Thoracic aorta (tissue), 2 donors: ENCODE results near the gene PPM1H. TPM values are rescaled to one million over a fixed set of nuclear protein-coding genes. Genes with fewer than 3 reads are reported as not detected.

ENCODE experiments used
- ATAC-seq: fragments of 150-250 bp; one replicate; pipeline ENCODE4 v1.8.0; 2017; ENCODE audit warnings: low read depth; ENCODE audit not compliant: insufficient number of reproducible peaks, low FRiP score
- DNase-seq: peaks from one replicate; pipeline ENCODE4 v3.0.0-alpha.2; 2020; ENCODE audit warnings: low spot score
- H3K27ac ChIP-seq, 2 donors: fragments of 200-600 bp; sonication (generic); 1 replicate in 1 of 2; 2 replicates in 1 of 2; pipeline ENCODE4 v1.5.1; 2016; ENCODE audit warnings: mild to moderate bottlenecking in 2 of 2, moderate library complexity in 2 of 2
- H3K27me3 ChIP-seq: fragments of 200-600 bp; sonication (generic); replicated peaks from 2 replicates; pipeline ENCODE4 v1.6.0; 2016; ENCODE audit warnings: mild to moderate bottlenecking; ENCODE audit not compliant: insufficient read depth
- H3K36me3 ChIP-seq: fragments of 200-600 bp; sonication (generic); one replicate; pipeline ENCODE4 v1.5.1; 2016
- H3K4me1 ChIP-seq, 2 donors: fragments of 200-600 bp; sonication (generic); 1 replicate in 1 of 2; 2 replicates in 1 of 2; pipeline versions ENCODE4 v1.5.1 to v1.6.0; 2016; ENCODE audit warnings: low read depth in 2 of 2, mild to moderate bottlenecking in 1 of 2; ENCODE audit not compliant: control insufficient read depth in 1 of 2
- H3K4me3 ChIP-seq: fragments of 200-600 bp; sonication (generic); 2 replicates; pipeline ENCODE4 v1.5.1; 2016; ENCODE audit warnings: mild to moderate bottlenecking
- H3K9me3 ChIP-seq: fragments of 200-600 bp; sonication (generic); 2 replicates; pipeline ENCODE4 v1.5.1; 2016
- CTCF ChIP-seq: fragments of 200-600 bp; sonication (generic); IDR thresholded peaks from one replicate; pipeline ENCODE4 v1.5.1; 2019; ENCODE audit warnings: antibody characterized with exemption
- total RNA-seq, 2 donors: library from RNA; depleted of rRNA; stranded (reverse); fragments of >200 nt; gene quantifications; one replicate each; pipeline versions ENCODE4 v1.1.0 to v1.2.3, GENCODE V29; 2016

PPM1H gene
- total RNA-seq, 2 donors from 2014 or later, result 9.1 to 10.3 TPM

DNA sequence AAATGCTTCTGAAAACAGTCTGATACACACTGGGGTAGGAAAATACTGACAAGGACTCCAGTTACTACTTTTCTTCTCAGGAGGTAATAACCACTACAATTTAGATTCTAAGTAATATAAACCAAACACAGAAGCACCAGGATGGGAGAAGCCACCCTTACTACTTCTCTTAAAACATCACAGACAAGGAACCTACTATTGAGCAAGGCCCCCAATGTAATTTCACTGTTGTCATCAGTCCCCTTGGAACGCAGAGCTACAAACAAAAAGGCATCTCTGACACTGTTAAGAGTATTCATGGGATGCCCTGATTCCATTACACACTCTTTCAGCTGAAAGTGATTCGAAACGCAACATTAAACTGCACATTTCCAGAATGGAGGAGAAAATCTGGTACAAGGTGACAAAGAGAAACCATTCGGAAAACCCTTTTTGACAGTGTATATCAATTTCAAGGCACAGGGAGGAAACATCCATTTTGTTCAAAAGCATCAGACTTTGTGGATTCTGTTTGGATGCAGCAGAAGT lies 185.9 kb downstream of the PPM1H start:
- DNase-seq, result no peak
- Histone ChIP-seq H3K9me3 (no peaks in the 10 kb centered on the region), H3K4me3 (no peak overlapping the region), H3K27me3 (no peaks in the 10 kb centered on the region), H3K4me1 (peaks cover 0 to 7% of the 10 kb centered on the region in 2 donors), H3K27ac (no peak overlapping the region), H3K36me3 (no peaks in the 10 kb centered on the region)
- no peak for TF ChIP-seq CTCF
- ATAC-seq, result no peak

DNA sequence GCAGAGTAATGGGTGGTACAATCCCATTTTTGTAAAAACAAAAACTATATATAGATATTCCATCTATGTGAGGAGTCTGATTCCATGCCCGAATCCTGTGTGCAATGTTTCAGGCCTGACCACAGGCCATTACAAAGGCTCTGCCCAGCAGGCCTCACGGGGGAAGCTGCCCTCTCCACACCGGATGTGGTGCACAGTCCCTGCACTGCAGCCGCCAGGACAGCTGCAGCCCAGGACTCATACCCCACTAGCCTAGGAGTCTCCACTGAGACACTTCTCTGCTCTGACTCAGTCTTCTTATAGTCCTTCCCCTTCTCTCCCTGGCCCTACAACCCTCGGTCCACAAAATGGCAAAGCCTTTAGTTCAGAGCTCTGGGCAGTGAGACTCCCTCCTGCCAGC lies 190.4 kb downstream of the PPM1H start:
- no peak for ATAC-seq
- no peaks in the 10 kb centered on the region for H3K27me3 ChIP-seq
- H3K36me3 ChIP-seq, result no peaks in the 10 kb centered on the region
- no peak overlapping the region for H3K4me3 ChIP-seq
- H3K27ac ChIP-seq, result no peak overlapping the region
- DNase-seq, result no peak
- H3K4me1 ChIP-seq, result peaks cover 0 to 7% of the 10 kb centered on the region in 2 donors
- no peak for TF ChIP-seq CTCF
- H3K9me3 ChIP-seq, result no peaks in the 10 kb centered on the region

GRCh38 chr12:62739266-62740015 lies 195.5 kb downstream of the PPM1H start:
- DNase-seq (no peak), ATAC-seq (no peak)
- H3K27me3 ChIP-seq, result no peaks in the 10 kb centered on the region
- H3K9me3 ChIP-seq, result no peaks in the 10 kb centered on the region
- no peak overlapping the region for H3K27ac ChIP-seq
- TF ChIP-seq CTCF, result no peak
- no peak overlapping the region for H3K4me3 ChIP-seq
- peaks cover 0 to 4% of the 10 kb centered on the region in 2 donors for H3K4me1 ChIP-seq
- no peaks in the 10 kb centered on the region for H3K36me3 ChIP-seq

DNA sequence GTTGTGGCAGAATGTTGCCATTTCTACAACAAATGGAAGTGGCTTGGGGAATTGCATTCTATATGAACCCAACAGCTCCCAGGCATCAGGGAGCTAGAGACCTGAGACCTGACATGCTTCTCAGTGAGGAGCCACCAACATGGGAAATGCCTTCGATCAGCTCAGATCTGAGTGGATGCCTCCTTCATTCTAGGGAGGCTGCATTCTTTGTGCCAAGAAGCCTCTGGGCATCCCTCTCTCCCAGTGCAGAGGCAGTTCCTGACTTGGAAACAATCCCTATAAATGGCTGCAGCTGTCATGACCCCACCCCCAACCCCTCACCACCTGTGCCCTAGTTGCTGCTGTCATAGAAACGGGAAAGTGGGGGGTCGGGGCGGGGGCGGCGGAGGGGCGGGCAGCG lies 196.3 kb downstream of the PPM1H start:
- Histone ChIP-seq H3K4me1 (no peaks in the 10 kb centered on the region), H3K36me3 (no peaks in the 10 kb centered on the region), H3K9me3 (no peaks in the 10 kb centered on the region), H3K4me3 (no peak overlapping the region), H3K27ac (no peak overlapping the region), H3K27me3 (no peaks in the 10 kb centered on the region)
- ATAC-seq (no peak), DNase-seq (no peak)
- no peak for TF ChIP-seq CTCF

GRCh38 chr12:62738105-62738504 lies 196.8 kb downstream of the PPM1H start:
- no peaks in the 10 kb centered on the region for H3K27me3 ChIP-seq
- H3K4me1 ChIP-seq, result peaks cover 0 to 1% of the 10 kb centered on the region in 2 donors
- no peaks in the 10 kb centered on the region for H3K36me3 ChIP-seq
- ATAC-seq, result no peak
- DNase-seq, result no peak
- no peak overlapping the region for H3K27ac ChIP-seq
- H3K9me3 ChIP-seq, result no peaks in the 10 kb centered on the region
- no peak for TF ChIP-seq CTCF
- H3K4me3 ChIP-seq, result no peak overlapping the region
